HFF-Myc (cell line): ENCODE results near the gene CCND1.
A peak's percentile ranks its signal among the peaks of the same experiment; 100 is the strongest.

Experiments used
- DNase-seq: peaks from one replicate; pipeline ENCODE4 v3.0.0-alpha.2; 2011; ENCODE audit warnings: low read depth; ENCODE audit errors: extremely low read depth
- H3K4me3 ChIP-seq: replicated peaks from 2 replicates; pipeline ENCODE4 v1.5.1; 2011; ENCODE audit warnings: low read depth, mild to moderate bottlenecking, control low read depth, low read length
- CTCF ChIP-seq: IDR thresholded peaks from 2 replicates; pipeline ENCODE4 v1.5.1; 2012; ENCODE audit warnings: mild to moderate bottlenecking, low read depth, low read length, control low read depth; ENCODE audit errors: missing control alignments

Gene CCND1

GRCh38 chr11:69630017-69630416 lies 10.9 kb upstream of the CCND1 start:
- no peak overlapping the region for H3K4me3 ChIP-seq
- no peak for DNase-seq
- TF ChIP-seq CTCF = no peak

- DNase-seq = no peak
- no peak overlapping the region for H3K4me3 ChIP-seq
- TF ChIP-seq CTCF = no peak
Observed at GRCh38 chr11:69630424-69630823, 10.5 kb upstream of the CCND1 start.

- no peak overlapping the region for H3K4me3 ChIP-seq
- no peak for DNase-seq
- no peak for TF ChIP-seq CTCF
Observed at GRCh38 chr11:69632900-69633299, 8.1 kb upstream of the CCND1 start.

GRCh38 chr11:69634069-69634468 lies 6.9 kb upstream of the CCND1 start:
- no peak for DNase-seq
- H3K4me3 ChIP-seq = no peak overlapping the region
- TF ChIP-seq CTCF = no peak

GRCh38 chr11:69634590-69634989 lies 6.4 kb upstream of the CCND1 start:
- TF ChIP-seq CTCF = no peak
- no peak for DNase-seq
- H3K4me3 ChIP-seq = no peak overlapping the region

- H3K4me3 ChIP-seq = no peak overlapping the region
- DNase-seq = no peak
- no peak for TF ChIP-seq CTCF
Observed at GRCh38 chr11:69635195-69635594, 5.8 kb upstream of the CCND1 start.

- no peak for DNase-seq
- no peak for TF ChIP-seq CTCF
- peak overlapping the region; percentile 21 for H3K4me3 ChIP-seq
Observed at GRCh38 chr11:69635804-69636511, 5.0 kb upstream of the CCND1 start.
